SK-N-SH (cell line): ENCODE data around the gene UCP2.

ENCODE experiments used
- CTCF ChIP-seq: fragments of 200-600 bp; sonication (generic); IDR thresholded peaks from 2 replicates; pipeline ENCODE4 v1.6.1; 2017; ENCODE audit warnings: antibody characterized with exemption, mild to moderate bottlenecking, moderate library complexity
- EP300 ChIP-seq, 2 experiments: IDR thresholded peaks; 2 replicates each; pipeline versions ENCODE4 v1.4.0 to v1.6.1; 2012; ENCODE audit warnings: borderline replicate concordance in 1 of 2, low read depth in 1 of 2, low read length in 1 of 2
- EZH2phosphoT487 ChIP-seq: fragments of 200-600 bp; sonication (generic); IDR thresholded peaks from 2 replicates; pipeline ENCODE4 v1.6.1; 2017; ENCODE audit warnings: low read depth, mixed run types, mild to moderate bottlenecking, antibody characterized with exemption, moderate library complexity, borderline replicate concordance
- MEF2A ChIP-seq: IDR thresholded peaks from 2 replicates; pipeline ENCODE4 v1.4.0; 2012; ENCODE audit warnings: low read depth, borderline replicate concordance
- NRF1 ChIP-seq: IDR thresholded peaks from 2 replicates; pipeline ENCODE4 v1.6.1; 2012; ENCODE audit warnings: low read depth, mild to moderate bottlenecking, low read length
- PBX3 ChIP-seq: IDR thresholded peaks from 2 replicates; pipeline ENCODE4; 2012
- REST ChIP-seq: IDR thresholded peaks from 2 replicates; pipeline ENCODE4 v1.6.1; 2012; ENCODE audit warnings: mild to moderate bottlenecking, low read depth, low read length, moderate library complexity
- TAF1 ChIP-seq: IDR thresholded peaks from 2 replicates; pipeline ENCODE4 v1.6.1; 2012; ENCODE audit warnings: low read depth, mild to moderate bottlenecking, low read length, moderate library complexity, borderline replicate concordance
- YY1 ChIP-seq: IDR thresholded peaks from 2 replicates; pipeline ENCODE4 v1.4.0; 2012; ENCODE audit warnings: low read depth, mild to moderate bottlenecking

GRCh38 chr11:73981051-73981805 is 1.4 kb downstream of the UCP2 start:
- TF ChIP-seq CTCF = no peak
- TF ChIP-seq REST = no peak
- TF ChIP-seq EZH2phosphoT487 = no peak
- TF ChIP-seq TAF1 = no peak
- no peak for TF ChIP-seq NRF1
- no peak for TF ChIP-seq PBX3
- no peak for TF ChIP-seq EP300 (IDR thresholded peaks at IDR 0.05; ENCODE audit: borderline replicate concordance in 1 of 2, low read depth in 1 of 2, low read length in 1 of 2)
- TF ChIP-seq MEF2A = no peak
- TF ChIP-seq YY1 = no peak
